ENCODE data around the gene UBAC2. TPM values are rescaled to one million over a fixed set of nuclear protein-coding genes. Genes with fewer than 3 reads are reported as not detected.

UBAC2 gene
- total RNA-seq, 4 donors from 2014 or later: 56.8 to 88.5 (median 77.7) TPM

GRCh38 chr13:99174533-99175100 lies 26.0 kb upstream of the UBAC2 start:
- no peaks in the 10 kb centered on the region for H3K4me1 ChIP-seq
- WGBS, 2 donors: 79% methylated on average over 2 of the region's 2 CpGs
- no peaks in the 10 kb centered on the region for H3K9me3 ChIP-seq
- H3K27ac ChIP-seq: no peak overlapping the region
- no peaks in the 10 kb centered on the region for H3K36me3 ChIP-seq
- H3K27me3 ChIP-seq: no peaks in the 10 kb centered on the region
- H3K4me3 ChIP-seq (replicated peaks in 1 of 3): no peak overlapping the region
- no peak for DNase-seq
- TF ChIP-seq POLR2A (IDR thresholded peaks at IDR 0.05): no peak
- TF ChIP-seq, protein P1, sequence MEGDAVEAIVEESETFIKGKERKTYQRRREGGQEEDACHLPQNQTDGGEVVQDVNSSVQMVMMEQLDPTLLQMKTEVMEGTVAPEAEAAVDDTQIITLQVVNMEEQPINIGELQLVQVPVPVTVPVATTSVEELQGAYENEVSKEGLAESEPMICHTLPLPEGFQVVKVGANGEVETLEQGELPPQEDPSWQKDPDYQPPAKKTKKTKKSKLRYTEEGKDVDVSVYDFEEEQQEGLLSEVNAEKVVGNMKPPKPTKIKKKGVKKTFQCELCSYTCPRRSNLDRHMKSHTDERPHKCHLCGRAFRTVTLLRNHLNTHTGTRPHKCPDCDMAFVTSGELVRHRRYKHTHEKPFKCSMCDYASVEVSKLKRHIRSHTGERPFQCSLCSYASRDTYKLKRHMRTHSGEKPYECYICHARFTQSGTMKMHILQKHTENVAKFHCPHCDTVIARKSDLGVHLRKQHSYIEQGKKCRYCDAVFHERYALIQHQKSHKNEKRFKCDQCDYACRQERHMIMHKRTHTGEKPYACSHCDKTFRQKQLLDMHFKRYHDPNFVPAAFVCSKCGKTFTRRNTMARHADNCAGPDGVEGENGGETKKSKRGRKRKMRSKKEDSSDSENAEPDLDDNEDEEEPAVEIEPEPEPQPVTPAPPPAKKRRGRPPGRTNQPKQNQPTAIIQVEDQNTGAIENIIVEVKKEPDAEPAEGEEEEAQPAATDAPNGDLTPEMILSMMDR (IDR thresholded peaks at IDR 0.05): no peak
- intact Hi-C loops (cut with DNase I): loop anchor here (5.0 kb wide), 1 partner anchor 263 kb away; no protein-coding TSS in a partner anchor

DNA sequence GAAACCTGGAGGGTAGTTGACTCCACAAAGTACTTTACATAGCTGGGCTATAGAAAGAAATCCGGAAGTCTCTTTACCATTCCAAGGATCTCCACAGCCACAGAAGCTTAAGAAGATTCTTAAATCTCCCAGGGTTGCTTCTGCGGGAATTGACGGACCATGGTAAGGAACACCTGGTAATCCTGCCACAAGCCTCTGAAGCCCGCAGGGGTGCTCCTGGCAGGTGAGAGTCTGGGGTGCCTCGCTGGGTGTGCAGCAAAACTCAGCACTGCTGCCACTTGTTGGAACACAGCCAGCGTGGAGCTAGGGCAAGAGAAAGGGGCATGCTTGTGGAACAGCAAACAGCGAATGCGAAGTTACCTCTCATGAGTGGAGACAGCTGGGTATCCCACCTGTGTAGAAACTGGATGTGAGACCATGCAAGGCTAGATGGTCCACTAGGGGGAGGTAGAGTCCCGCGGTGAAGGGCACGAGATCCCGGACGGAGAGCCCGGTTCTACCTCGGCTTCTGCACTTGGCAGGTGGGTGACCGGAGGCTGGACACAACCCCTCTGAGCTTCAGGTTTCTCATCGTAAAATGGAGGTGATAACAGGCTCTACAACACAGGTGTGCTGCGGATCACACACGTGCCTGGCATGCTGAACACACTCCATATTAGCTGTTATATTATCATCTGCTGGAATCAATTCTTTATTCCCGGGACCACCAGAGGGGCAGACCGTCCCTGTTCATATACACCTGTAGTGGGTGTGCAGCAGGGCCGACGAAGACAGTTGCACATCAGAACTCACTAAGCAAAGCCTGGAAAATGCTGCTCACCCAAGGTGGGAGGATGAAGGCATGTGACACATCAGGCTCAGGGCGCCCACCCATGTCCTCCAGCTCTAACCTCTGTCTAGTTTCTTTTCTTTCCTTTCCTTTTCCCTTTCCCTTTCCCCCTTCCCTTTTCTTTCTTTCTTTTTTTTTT lies 24.1 kb upstream of the UBAC2 start:
- H3K9me3 ChIP-seq: no peaks in the 10 kb centered on the region
- 23 to 28% methylated on average over 22 to 24 of the region's 24 CpGs for WGBS, 2 donors
- no peaks in the 10 kb centered on the region for H3K36me3 ChIP-seq
- no peaks in the 10 kb centered on the region for H3K27me3 ChIP-seq
- H3K4me3 ChIP-seq (replicated peaks in 1 of 3): no peak overlapping the region
- no peak overlapping the region for H3K27ac ChIP-seq
- intact Hi-C loops (cut with DNase I): loop anchor here (5.0 kb wide), 1 partner anchor 261 kb away; no protein-coding TSS in a partner anchor
- no peaks in the 10 kb centered on the region for H3K4me1 ChIP-seq
- TF ChIP-seq, protein P1 (IDR thresholded peaks at IDR 0.05): peak; percentile 82 to 92 (median 90)
- TF ChIP-seq POLR2A (IDR thresholded peaks at IDR 0.05): no peak
- DNase-seq: peak; percentile 75 to 83

DNA sequence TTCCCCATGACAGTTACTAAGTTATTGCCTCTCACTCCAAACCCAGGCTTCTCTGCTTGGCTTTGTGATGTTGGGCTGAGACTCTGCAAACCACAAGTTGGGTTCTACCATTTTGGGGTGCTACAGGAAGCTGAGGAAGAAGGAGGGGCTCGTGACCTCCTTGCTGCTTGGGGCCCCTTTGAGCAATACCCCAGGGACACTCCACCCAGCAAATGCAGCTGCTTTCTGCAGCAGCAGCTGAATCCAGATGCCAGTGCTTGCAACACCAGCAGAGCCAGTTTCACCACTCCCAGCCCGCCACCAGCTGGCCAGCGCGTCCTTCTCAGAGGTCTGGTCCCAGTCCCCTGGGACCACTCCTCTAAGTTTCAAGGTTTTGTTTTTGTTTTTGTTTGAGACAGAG lies 22.0 kb upstream of the UBAC2 start:
- Histone ChIP-seq H3K36me3 (no peaks in the 10 kb centered on the region), H3K9me3 (no peaks in the 10 kb centered on the region), H3K27ac (no peak overlapping the region), H3K4me1 (no peaks in the 10 kb centered on the region), H3K4me3 (replicated peaks in 1 of 3) (no peak overlapping the region), H3K27me3 (no peaks in the 10 kb centered on the region)
- intact Hi-C loops (cut with DNase I): loop anchor here (2.0 to 5.0 kb wide), 2 partner anchors 84 to 259 kb away; no protein-coding TSS in a partner anchor
- TF ChIP-seq, protein P1 (IDR thresholded peaks at IDR 0.05): no peak
- no peak for TF ChIP-seq POLR2A (IDR thresholded peaks at IDR 0.05)
- WGBS, 2 donors: 80 to 88% methylated on average over 3 to 4 of the region's 4 CpGs
- DNase-seq: no peak

GRCh38 chr13:99179460-99179859 lies 21.2 kb upstream of the UBAC2 start:
- H3K27ac ChIP-seq: no peak overlapping the region
- no peaks in the 10 kb centered on the region for H3K4me1 ChIP-seq
- intact Hi-C loops (cut with DNase I): loop anchor here (2.0 to 5.0 kb wide), 2 partner anchors 83 to 258 kb away; no protein-coding TSS in a partner anchor
- no peaks in the 10 kb centered on the region for H3K27me3 ChIP-seq
- H3K36me3 ChIP-seq: no peaks in the 10 kb centered on the region
- TF ChIP-seq, protein P1 (IDR thresholded peaks at IDR 0.05): no peak
- no peak for TF ChIP-seq POLR2A (IDR thresholded peaks at IDR 0.05)
- no peak overlapping the region for H3K4me3 ChIP-seq (replicated peaks in 1 of 3)
- WGBS, 2 donors: 82 to 88% methylated on average over 3 of the region's 3 CpGs
- no peaks in the 10 kb centered on the region for H3K9me3 ChIP-seq
- DNase-seq: no peak
